Kidney capillary endothelial cell (primary cell): ENCODE results near the gene SLC16A3.
"Not testable (repeated sequence)": the region's sequence is repeated elsewhere in the genome, so short reads cannot be mapped to it uniquely, and the experiment has no call there.

Experiments
- DNase-seq: peaks from one replicate; pipeline ENCODE4 v3.0.0-alpha.2; 2018; ENCODE audit warnings: low spot score

SLC16A3 gene

DNA sequence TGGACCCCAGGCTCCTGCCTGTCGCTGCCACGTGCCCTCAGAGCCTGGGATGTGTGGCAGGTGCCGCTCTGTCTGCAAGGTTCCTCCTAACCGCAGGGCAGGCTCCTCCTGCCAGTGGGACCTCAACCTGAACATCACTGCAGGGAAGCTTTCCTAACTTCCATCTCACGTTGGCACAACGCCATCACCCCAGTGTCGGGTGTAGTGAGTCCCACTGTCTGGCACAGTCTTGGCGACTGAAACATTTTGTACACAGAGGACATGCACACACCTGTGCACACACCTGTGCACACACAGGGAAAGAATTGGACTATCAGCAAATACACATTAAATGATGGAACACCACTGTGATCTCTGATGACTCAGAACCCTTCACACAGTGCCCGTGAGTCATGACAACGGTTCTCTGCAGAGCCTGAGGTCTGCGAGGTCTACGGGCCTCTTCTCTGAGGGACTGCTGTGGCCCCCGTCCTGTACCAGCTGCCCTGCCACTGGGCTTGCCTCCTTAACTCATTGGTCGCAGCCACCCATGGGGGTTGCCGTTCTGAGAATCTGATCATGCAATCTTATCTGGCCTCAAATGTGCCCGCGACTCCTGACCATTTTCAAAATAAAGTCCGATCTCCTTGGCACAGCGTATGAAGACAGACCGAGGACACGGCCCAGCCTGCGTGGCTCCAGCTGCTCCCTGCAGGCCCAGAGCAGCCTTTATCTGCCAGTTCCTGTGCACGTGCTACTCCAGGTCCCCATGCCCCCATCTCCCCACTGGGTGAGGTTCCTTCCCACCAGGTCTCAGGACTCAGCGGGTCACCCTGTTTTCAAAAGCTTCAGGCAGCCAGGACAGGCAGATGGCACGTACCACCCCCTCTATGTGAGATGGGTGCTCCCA, 23.8 kb upstream of the SLC16A3 start:
- peak; percentile 46 for DNase-seq

DNA sequence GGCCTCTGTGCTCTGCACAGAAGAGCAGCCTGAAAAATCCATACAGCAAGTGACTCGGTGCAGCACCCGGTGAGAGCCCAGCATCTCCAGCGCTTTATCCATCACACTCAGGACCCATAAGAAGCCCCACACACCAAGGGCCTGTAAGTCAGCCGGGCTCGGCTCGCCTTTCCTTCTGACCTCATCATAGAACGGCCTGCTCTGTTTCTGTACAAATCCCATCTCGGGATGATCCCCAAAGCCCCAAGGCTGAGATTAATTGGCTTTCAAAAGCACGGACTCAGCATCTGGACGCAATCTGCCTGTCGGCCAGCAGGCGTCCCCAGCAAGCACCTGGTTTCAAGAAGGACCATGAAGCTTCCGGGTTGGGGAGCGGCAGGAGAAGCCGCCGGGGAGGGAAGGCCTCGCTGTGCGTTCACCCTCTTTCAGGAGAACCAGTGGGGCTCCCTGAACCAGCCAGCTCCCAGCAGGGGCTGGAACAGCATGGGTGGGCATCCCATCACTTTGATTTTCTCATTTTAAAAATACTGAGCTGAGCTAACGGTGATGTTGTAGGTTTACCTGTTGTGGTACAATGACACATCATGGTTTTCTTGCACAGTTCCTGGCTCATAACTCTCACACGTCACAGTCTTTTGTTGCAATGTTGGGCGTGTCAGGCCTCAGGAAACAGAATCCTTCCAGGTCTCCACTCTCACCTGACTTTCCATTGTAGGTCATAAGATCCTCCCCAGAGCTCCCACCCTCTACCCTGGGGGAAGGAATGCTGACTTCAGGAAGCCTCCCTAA, 22.9 kb upstream of the SLC16A3 start:
- peak; percentile 77 for DNase-seq

- DNase-seq = not testable (repeated sequence)
Measured at GRCh38 chr17:82210655-82211054, 18.2 kb upstream of the SLC16A3 start.

- DNase-seq = peak; percentile 60
Measured at GRCh38 chr17:82212331-82213250, 16.3 kb upstream of the SLC16A3 start, which contains the start of gene CCDC57. TSS of gene CCDC57 (minus strand) at chr17:82212842. CDS start at chr17:82201944, 10,898 bp downstream.

- peak; percentile 49 for DNase-seq
Measured at GRCh38 chr17:82213251-82214011, 15.4 kb upstream of the SLC16A3 start.

DNA sequence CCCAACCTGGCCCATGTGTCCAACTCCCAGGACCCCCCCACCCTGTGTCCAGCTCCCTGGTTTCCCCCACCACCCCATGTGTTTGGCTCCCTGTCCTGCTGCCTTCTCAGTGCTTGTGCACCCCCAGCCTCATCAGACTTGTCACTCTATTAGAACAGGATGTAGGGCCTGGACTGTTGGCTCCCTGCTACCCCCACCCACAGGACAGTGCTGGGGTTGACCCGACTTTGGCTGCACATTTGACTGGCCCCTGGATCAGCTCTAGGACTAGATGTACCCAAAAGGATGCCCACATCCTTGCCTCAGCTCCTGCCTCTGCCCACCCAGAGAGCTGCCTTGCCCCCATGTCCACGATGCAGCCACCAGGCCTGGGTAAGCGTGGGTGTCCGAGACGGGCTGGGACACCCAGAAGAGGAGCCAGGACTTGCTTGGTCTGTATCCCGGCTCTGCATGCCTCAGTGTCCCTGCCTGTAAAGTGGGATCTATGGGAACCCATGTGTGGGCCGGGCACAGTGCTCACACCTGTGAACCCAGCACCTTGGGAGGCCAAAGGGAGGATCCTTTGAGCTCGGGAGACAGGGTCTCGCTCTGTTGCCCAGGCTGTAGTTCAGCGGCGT, 14.7 kb upstream of the SLC16A3 start:
- no peak for DNase-seq

DNA sequence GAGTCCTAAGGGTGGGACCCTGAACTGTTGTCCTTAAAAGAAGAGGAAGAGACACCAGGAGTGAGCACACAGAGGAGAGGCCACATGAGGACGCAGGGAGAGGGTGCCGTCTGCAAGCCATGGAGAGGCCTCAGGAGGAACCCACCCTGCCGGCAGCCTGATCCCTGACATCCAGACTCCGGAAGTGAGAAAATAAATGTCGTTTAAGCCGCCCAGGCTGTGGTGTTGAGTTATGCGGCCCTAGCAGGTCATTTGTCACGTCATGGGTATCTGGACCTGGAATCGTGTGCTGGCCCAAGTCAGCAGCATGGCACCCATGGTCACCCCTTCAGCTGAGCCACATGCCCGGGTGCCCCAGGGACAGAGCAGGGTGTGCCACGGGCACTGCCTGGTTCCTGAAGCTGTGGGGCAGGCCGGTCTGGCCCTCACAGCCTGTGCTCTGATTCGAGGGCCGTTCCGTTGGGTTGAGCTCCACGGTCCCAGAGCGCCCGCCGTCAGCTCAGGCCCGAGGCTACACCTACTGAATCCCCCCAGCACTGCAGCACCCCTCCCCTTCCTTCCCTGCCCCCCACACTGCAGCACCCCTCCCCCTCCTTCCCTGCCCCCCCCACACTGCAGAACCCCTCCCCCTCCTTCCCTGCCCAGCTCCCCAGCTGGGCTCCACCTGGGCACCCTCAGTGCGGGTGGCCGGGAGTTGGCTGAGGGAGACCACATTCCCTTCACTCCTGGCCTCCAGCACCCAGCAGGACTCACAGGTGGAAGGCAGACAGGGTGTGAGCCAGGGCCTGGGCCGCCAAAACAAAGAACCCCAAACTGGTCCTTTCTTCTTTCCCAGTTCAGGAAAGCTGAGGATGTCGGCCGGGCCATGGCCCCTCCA, 13.5 kb upstream of the SLC16A3 start:
- DNase-seq = no peak

GRCh38 chr17:82215972-82216300, 12.9 kb upstream of the SLC16A3 start:
- no peak for DNase-seq

DNA sequence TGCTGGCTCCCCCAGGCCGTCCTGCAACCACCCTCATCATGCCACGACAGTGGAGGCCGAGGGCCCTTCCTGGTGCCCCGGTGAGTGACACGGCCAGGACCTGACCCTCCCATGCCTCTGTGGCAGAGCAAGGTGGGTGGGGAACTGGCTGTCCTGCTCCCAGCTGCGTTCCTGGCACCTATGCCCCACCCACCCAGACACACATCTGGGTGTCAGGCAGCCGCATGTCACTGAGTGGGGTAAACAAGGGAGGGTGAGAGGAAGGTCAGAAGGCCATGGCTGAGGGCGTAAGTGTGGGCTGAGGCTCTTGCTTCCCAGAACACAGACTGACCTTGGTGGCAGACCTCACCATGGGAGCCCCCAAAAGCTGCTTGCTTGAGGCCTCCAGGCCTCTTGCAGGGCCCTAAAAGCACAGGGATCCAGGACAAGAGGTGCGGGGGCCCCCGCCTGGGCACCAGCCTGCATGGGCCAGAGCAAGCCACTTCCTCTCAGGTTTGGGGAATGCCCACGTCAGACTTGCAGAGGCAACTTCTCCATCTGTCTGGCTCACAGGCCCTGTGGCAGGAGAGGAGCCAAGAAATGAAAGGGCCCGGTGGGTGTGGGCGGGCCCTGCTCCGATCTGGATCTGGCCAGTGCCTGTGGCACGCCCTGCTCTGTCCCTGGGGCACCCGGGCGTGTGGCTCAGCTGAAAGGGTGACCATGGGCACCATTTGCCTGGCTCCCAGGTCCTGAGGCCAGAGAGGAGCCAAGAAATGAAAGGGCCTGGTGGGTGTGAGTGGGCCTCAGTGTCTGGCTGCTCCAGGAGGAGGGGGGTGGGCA, 12.3 kb upstream of the SLC16A3 start:
- DNase-seq = no peak

- DNase-seq = peak; percentile 45
Measured at GRCh38 chr17:82217120-82217529, 11.7 kb upstream of the SLC16A3 start.

- peak; percentile 78 for DNase-seq
Measured at GRCh38 chr17:82217530-82218204, 11.2 kb upstream of the SLC16A3 start.

DNA sequence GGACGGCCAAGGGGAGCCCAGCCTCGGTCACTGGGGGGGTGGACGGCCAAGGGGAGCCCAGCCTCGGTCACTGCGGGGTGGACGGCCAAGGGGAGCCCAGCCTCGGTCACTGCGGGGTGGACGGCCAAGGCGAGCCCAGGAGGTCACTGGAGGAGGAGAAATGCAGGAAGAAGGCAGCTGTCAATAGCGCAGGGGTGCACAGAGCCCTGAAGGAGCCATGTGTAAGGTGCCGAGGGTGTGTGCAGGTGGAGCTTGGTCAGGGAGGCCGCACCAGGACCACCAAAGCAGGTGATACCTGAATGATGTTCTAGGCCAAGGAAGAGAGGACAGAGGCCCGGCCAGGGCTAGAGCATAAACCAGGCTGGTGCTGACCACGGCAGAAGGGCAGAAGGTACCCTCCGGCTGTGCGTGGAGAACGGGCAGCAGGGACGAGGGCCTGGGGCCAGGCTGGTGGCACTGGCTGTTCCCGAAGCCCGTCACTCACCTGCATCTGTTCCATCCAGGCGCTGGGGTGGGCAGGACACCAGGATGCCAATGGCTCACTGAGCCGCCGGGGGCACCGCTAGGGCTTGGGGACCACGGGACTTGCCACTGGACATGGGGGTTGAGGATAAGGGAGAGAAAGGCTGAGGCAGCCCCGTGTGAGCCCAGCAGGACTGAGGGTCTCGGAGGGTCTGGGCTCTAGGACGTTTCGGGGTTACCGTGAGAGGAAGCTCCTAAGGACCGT, 10.3 kb upstream of the SLC16A3 start:
- DNase-seq = no peak

DNA sequence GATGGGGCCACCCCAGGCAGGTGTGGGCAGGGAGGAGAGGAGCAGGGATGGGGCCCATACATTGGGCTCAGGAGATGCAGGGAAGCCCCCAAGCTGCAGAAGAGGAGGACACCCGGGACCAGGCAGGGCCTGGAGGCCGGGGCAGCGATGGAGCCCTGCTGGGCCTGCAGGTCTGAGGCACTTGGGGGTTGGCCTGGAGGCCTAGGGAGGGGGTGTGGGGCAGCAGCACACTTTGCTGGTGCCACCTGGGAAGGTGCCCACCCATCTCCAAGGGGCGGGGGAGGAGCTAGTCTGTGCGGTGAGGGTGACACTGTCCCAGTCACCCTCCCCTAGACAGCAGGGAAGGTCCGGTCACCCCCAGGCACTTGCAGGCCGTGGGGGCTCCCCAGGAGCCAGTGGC, 9.8 kb upstream of the SLC16A3 start:
- DNase-seq = no peak

- DNase-seq = no peak
Measured at GRCh38 chr17:82219753-82220709, 8.8 kb upstream of the SLC16A3 start.

- DNase-seq = no peak
Measured at GRCh38 chr17:82221341-82221902, 7.4 kb upstream of the SLC16A3 start.

DNA sequence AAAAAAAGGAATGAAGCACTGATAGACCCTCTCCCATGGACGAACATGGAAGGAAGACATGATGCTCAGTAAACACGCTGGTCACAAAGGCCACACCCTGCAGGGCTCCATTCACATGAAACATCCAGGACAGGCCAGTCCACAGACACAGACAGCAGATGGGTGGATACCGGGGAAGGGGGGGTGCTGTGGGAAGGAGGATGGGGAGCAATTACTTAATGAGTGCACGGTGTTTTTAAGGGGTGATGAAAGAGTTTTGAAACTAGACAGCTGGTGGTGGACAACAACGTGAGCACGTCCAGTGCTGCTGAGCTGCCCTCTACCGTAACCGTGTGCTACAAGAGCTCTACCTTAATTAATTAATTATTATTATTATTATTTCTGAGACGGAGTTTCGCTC, 6.0 kb upstream of the SLC16A3 start:
- DNase-seq = no peak
